HCT116 (cell line): Measurements from ENCODE around the gene C15orf40.

Source experiments
- SP1 ChIP-seq: IDR thresholded peaks from 2 replicates; pipeline ENCODE4 v1.6.1; 2012; ENCODE audit warnings: low read depth
- ZBTB33 ChIP-seq: IDR thresholded peaks from 2 replicates; pipeline ENCODE4 v1.6.1; 2011; ENCODE audit warnings: mild to moderate bottlenecking, low read length, moderate library complexity; ENCODE audit not compliant: insufficient replicate concordance; ENCODE audit errors: extremely low read depth
- TF ChIP-seq, protein P1 (sequence below): IDR thresholded peaks from 2 replicates; pipeline ENCODE4 v1.6.1; 2012
- TF ChIP-seq, protein P2 (sequence below), 3 experiments: fragments of 200-600 bp in 1 of 3; sonication (generic) in 1 of 3; IDR thresholded peaks in 2 of 3; conservative IDR thresholded peaks in 1 of 3; 2 replicates each; pipeline ENCODE4 v1.5.1; 2012 to 2017; ENCODE audit warnings: low read depth in 2 of 3, low read length in 2 of 3, antibody characterized with exemption in 1 of 3, borderline replicate concordance in 1 of 3, control low read depth in 1 of 3, mild to moderate bottlenecking in 1 of 3, mixed read lengths in 1 of 3, mixed run types in 1 of 3, moderate library complexity in 1 of 3; ENCODE audit not compliant: insufficient read depth in 1 of 3

GRCh38 chr15:82966671-82967071 lies 44.8 kb downstream of the C15orf40 start:
- TF ChIP-seq, protein P1, sequence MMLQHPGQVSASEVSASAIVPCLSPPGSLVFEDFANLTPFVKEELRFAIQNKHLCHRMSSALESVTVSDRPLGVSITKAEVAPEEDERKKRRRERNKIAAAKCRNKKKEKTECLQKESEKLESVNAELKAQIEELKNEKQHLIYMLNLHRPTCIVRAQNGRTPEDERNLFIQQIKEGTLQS = no peak
- TF ChIP-seq, protein P2, sequence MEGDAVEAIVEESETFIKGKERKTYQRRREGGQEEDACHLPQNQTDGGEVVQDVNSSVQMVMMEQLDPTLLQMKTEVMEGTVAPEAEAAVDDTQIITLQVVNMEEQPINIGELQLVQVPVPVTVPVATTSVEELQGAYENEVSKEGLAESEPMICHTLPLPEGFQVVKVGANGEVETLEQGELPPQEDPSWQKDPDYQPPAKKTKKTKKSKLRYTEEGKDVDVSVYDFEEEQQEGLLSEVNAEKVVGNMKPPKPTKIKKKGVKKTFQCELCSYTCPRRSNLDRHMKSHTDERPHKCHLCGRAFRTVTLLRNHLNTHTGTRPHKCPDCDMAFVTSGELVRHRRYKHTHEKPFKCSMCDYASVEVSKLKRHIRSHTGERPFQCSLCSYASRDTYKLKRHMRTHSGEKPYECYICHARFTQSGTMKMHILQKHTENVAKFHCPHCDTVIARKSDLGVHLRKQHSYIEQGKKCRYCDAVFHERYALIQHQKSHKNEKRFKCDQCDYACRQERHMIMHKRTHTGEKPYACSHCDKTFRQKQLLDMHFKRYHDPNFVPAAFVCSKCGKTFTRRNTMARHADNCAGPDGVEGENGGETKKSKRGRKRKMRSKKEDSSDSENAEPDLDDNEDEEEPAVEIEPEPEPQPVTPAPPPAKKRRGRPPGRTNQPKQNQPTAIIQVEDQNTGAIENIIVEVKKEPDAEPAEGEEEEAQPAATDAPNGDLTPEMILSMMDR (IDR thresholded peaks at IDR 0.05 in 2 of 3, conservative IDR thresholded peaks at IDR 0.05 in 1 of 3; ENCODE audit: borderline replicate concordance in 1 of 3, insufficient read depth in 1 of 3, low read depth in 2 of 3, low read length in 2 of 3) = no peak
- TF ChIP-seq ZBTB33 (no peak), SP1 (no peak)
